H4 (cell line): ENCODE data around the gene SCUBE1. TPM values are rescaled to one million over a fixed set of nuclear protein-coding genes. Genes with fewer than 3 reads are reported as not detected.

Experiments
- DNase-seq: peaks from one replicate; pipeline ENCODE4 v3.0.0-alpha.2; 2015; ENCODE audit warnings: low spot score
- total RNA-seq: library from RNA; depleted of rRNA; stranded (reverse); fragments of >200 nt; shearing (Covaris generic); gene quantifications from 2 replicates; pipeline ENCODE4 v1.2.3, GENCODE V29; 2014

SCUBE1 gene
- total RNA-seq, 1 experiment from 2014 or later = 0.04 TPM

GRCh38 chr22:43279867-43280522 lies 63.2 kb downstream of the SCUBE1 start:
- DNase-seq = no peak

- no peak for DNase-seq
Observed at GRCh38 chr22:43277987-43278601, 65.1 kb downstream of the SCUBE1 start.

- no peak for DNase-seq
Observed at GRCh38 chr22:43277091-43277490, 66.1 kb downstream of the SCUBE1 start.

- peak; percentile 68 for DNase-seq
Observed at GRCh38 chr22:43276321-43276720, 66.9 kb downstream of the SCUBE1 start.

GRCh38 chr22:43275545-43276317 lies 67.4 kb downstream of the SCUBE1 start:
- DNase-seq = peak; percentile 90

GRCh38 chr22:43274595-43275240 lies 68.5 kb downstream of the SCUBE1 start:
- no peak for DNase-seq

- DNase-seq = peak; percentile 65
Observed at GRCh38 chr22:43273902-43274484, 69.2 kb downstream of the SCUBE1 start.

GRCh38 chr22:43272869-43273318 lies 70.3 kb downstream of the SCUBE1 start:
- no peak for DNase-seq

- DNase-seq = no peak
Observed at GRCh38 chr22:43272301-43272700, 70.9 kb downstream of the SCUBE1 start.

GRCh38 chr22:43270949-43271348 lies 72.2 kb downstream of the SCUBE1 start:
- no peak for DNase-seq

- DNase-seq = no peak
Observed at GRCh38 chr22:43270314-43270908, 72.8 kb downstream of the SCUBE1 start.

- DNase-seq = no peak
Observed at GRCh38 chr22:43269646-43270045, 73.5 kb downstream of the SCUBE1 start.

- no peak for DNase-seq
Observed at GRCh38 chr22:43269246-43269645, 73.9 kb downstream of the SCUBE1 start.

GRCh38 chr22:43267981-43268660 lies 75.1 kb downstream of the SCUBE1 start:
- no peak for DNase-seq

- DNase-seq = no peak
Observed at GRCh38 chr22:43267332-43267980, 75.7 kb downstream of the SCUBE1 start.

GRCh38 chr22:43266076-43266475 lies 77.1 kb downstream of the SCUBE1 start:
- DNase-seq = no peak

GRCh38 chr22:43263645-43264514 lies 79.3 kb downstream of the SCUBE1 start:
- DNase-seq = peak; percentile 91

GRCh38 chr22:43262990-43263644 lies 80.1 kb downstream of the SCUBE1 start:
- peak; percentile 28 for DNase-seq
